Esophagus squamous epithelium (tissue), 5 donors: Measurements from ENCODE around the gene PAX3. TPM values are rescaled to one million over a fixed set of nuclear protein-coding genes. Genes with fewer than 3 reads are reported as not detected.

Experiments used
- DNase-seq: peaks from one replicate; lab custom pipeline; 2025; lab: John Stamatoyannopoulos, UW
- H3K27ac ChIP-seq, 4 donors: fragments of 200-600 bp; sonication (generic); one replicate each; pipeline ENCODE4 v1.5.1; 2016 to 2019; ENCODE audit warnings: mild to moderate bottlenecking in 1 of 4
- H3K27me3 ChIP-seq, 4 donors: fragments of 200-600 bp; sonication (generic); 1 replicate in 3 of 4; 2 replicates in 1 of 4; pipeline versions ENCODE4 v1.5.1 to v1.6.0; 2017 to 2021; ENCODE audit warnings: antibody characterized with exemption in 1 of 4
- H3K36me3 ChIP-seq, 3 donors: fragments of 200-600 bp; sonication (generic); one replicate each; pipeline ENCODE4 v1.5.1; 2016 to 2019
- H3K4me1 ChIP-seq, 3 donors: fragments of 200-600 bp; sonication (generic); one replicate each; pipeline ENCODE4 v1.5.1; 2017 to 2019
- H3K4me3 ChIP-seq, 4 donors: fragments of 200-600 bp; sonication (generic); 1 replicate in 3 of 4; 2 replicates in 1 of 4; pipeline ENCODE4 v1.5.1; 2016 to 2019; ENCODE audit warnings: mild to moderate bottlenecking in 2 of 4, moderate library complexity in 1 of 4
- H3K9me3 ChIP-seq, 3 donors: fragments of 200-600 bp; sonication (generic); one replicate each; pipeline ENCODE4 v1.5.1; 2016 to 2019
- POLR2A ChIP-seq, 4 donors: fragments of 450-650 bp; IDR thresholded peaks; one replicate each; pipeline ENCODE4 v1.6.1; 2017; ENCODE audit warnings: antibody characterized with exemption in 4 of 4, mild to moderate bottlenecking in 4 of 4, moderate library complexity in 3 of 4
- WGBS, 2 donors: methylation state at CpG; one replicate each; pipeline ENCODE4 v1.1.5; 2018; 5-methylcytosine and 5-hydroxymethylcytosine counted together
- intact Hi-C: fragments of 100-400 bp; cut with DNase I; formaldehyde crosslinking; loops from one replicate; pipeline ENCODE4 v1.15.0; 2022
- total RNA-seq, 4 donors: library from RNA; depleted of rRNA; stranded (reverse); fragments of >200 nt; gene quantifications; one replicate each; pipeline ENCODE4 v1.1.0, GENCODE V29; 2016
- TF ChIP-seq, protein P1 (sequence below), 6 experiments: fragments of 450-650 bp in 4 of 6; fragments of 200-600 bp in 2 of 6; sonication (generic) in 2 of 6; IDR thresholded peaks; one replicate each; pipeline ENCODE4 v1.5.1; 2016 to 2019; ENCODE audit warnings: antibody characterized with exemption in 6 of 6, mild to moderate bottlenecking in 4 of 6, moderate library complexity in 4 of 6
- donor health status: DM: yes; HTN: yes; CAD: no.

Gene PAX3
- total RNA-seq, 4 donors from 2014 or later, result not detected

- no peaks in the 10 kb centered on the region for H3K4me1 ChIP-seq
- H3K27ac ChIP-seq, result no peak overlapping the region
- DNase-seq, result no peak
- H3K9me3 ChIP-seq, result no peaks in the 10 kb centered on the region
- H3K4me3 ChIP-seq, result no peak overlapping the region
- no peaks in the 10 kb centered on the region for H3K36me3 ChIP-seq
- H3K27me3 ChIP-seq, result peaks cover 0 to 7% (median 0%) of the 10 kb centered on the region in 4 donors
- TF ChIP-seq POLR2A (IDR thresholded peaks at IDR 0.05), result no peak
- TF ChIP-seq, protein P1, sequence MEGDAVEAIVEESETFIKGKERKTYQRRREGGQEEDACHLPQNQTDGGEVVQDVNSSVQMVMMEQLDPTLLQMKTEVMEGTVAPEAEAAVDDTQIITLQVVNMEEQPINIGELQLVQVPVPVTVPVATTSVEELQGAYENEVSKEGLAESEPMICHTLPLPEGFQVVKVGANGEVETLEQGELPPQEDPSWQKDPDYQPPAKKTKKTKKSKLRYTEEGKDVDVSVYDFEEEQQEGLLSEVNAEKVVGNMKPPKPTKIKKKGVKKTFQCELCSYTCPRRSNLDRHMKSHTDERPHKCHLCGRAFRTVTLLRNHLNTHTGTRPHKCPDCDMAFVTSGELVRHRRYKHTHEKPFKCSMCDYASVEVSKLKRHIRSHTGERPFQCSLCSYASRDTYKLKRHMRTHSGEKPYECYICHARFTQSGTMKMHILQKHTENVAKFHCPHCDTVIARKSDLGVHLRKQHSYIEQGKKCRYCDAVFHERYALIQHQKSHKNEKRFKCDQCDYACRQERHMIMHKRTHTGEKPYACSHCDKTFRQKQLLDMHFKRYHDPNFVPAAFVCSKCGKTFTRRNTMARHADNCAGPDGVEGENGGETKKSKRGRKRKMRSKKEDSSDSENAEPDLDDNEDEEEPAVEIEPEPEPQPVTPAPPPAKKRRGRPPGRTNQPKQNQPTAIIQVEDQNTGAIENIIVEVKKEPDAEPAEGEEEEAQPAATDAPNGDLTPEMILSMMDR (IDR thresholded peaks at IDR 0.05), result no peak
- intact Hi-C loops, result no loop called here
- WGBS, 2 donors, result 61 to 63% methylated on average over 4 of the region's 4 CpGs
Measured at GRCh38 chr2:222212571-222212970, 86.2 kb downstream of the PAX3 start.

DNA sequence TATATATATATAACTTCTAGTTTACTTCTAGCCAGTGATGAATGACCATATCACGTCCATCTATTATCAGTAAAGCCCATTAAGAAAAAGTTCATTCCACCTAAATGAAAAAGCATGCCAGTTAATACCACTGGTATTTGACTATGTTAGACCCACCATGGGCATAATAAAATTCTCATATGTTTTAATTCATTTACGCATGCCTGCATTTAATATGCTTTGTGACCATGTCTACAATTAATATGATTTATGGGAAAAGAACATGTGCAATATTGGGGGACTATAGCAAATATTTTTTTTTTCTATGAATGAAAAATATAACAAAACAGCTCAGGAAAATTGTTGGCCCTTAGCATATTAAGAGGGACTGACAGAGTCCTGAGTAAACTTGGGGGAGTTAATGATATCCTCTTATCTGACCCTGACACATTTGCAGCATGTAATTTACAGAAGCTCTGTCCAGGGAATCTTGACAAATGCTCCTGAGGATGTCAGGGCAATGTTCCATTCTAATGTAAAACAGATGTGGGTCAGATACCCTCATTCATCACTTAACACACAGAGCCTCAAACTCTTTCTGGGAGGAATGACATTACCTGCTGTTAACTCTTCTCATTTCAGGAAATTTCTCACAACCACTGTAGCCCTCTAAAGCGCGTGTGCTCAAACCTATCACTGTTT, 90.6 kb downstream of the PAX3 start:
- no peaks in the 10 kb centered on the region for H3K9me3 ChIP-seq
- intact Hi-C loops, result no loop called here
- H3K27ac ChIP-seq, result no peak overlapping the region
- no peak overlapping the region for H3K4me3 ChIP-seq
- H3K4me1 ChIP-seq, result no peaks in the 10 kb centered on the region
- H3K36me3 ChIP-seq, result no peaks in the 10 kb centered on the region
- peaks cover 0 to 7% (median 0%) of the 10 kb centered on the region in 4 donors for H3K27me3 ChIP-seq
- WGBS, 2 donors, result 63 to 65% methylated on average over 4 of the region's 4 CpGs
- TF ChIP-seq, protein P1 (IDR thresholded peaks at IDR 0.05), result no peak
- TF ChIP-seq POLR2A (IDR thresholded peaks at IDR 0.05), result no peak
- no peak for DNase-seq

DNA sequence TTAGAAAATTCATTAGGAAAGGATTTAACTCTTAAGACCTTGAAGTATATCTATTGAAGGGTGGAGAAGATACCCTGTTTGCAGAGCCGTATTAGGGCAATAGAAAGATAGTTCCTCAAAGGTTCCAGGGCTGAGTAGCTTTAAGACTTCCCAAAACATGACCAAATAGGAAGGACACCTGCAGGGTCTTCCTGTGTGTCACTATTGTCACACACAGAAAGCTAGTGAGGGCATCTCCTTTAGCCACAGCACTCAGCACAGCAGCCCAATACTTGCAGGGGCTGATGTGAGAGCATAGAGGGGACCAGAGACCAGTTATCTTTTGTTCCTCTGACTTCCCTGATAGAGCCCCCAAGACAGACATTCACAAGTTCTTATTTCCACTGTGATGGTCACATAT, 93.7 kb downstream of the PAX3 start:
- Histone ChIP-seq H3K4me1 (no peaks in the 10 kb centered on the region), H3K36me3 (no peaks in the 10 kb centered on the region), H3K27ac (no peak overlapping the region), H3K27me3 (peaks cover 0 to 12% (median 0%) of the 10 kb centered on the region in 4 donors), H3K4me3 (no peak overlapping the region), H3K9me3 (no peaks in the 10 kb centered on the region)
- intact Hi-C loops, result no loop called here
- no peak for DNase-seq
- WGBS, 2 donors, result 62 to 94% methylated on average over 1 of the region's 1 CpG
- no peak for TF ChIP-seq POLR2A (IDR thresholded peaks at IDR 0.05)
- TF ChIP-seq, protein P1 (IDR thresholded peaks at IDR 0.05), result no peak

DNA sequence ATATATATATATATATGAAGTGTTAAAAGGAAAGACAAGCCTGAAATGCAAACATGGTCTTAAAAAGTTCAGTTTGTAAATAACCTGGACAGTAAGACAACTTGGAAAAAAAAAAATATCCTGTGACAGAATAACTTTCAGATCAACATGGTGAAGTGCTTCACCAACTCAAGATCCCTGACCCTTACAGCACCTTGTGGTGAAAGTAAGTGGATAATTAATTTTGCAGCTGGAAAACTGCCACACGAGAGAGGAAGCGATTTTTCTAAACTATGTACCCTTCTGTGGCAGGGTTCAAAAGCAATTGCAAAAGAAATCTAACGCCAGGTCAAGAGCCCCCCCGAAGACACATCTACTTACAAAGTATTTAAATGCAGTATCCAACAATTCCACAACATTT, 95.8 kb downstream of the PAX3 start:
- no peaks in the 10 kb centered on the region for H3K36me3 ChIP-seq
- no peaks in the 10 kb centered on the region for H3K4me1 ChIP-seq
- no peak overlapping the region for H3K27ac ChIP-seq
- no peak for DNase-seq
- WGBS, 2 donors, result 28 to 56% methylated on average over 4 of the region's 4 CpGs
- intact Hi-C loops, result no loop called here
- H3K27me3 ChIP-seq, result peaks cover 0 to 7% (median 0%) of the 10 kb centered on the region in 4 donors
- no peaks in the 10 kb centered on the region for H3K9me3 ChIP-seq
- TF ChIP-seq POLR2A (IDR thresholded peaks at IDR 0.05), result no peak
- TF ChIP-seq, protein P1 (IDR thresholded peaks at IDR 0.05), result no peak
- no peak overlapping the region for H3K4me3 ChIP-seq

- 67 to 71% methylated on average over 6 to 7 of the region's 7 CpGs for WGBS, 2 donors
- no peak for DNase-seq
- TF ChIP-seq, protein P1 (IDR thresholded peaks at IDR 0.05), result no peak
- TF ChIP-seq POLR2A (IDR thresholded peaks at IDR 0.05), result no peak
- Histone ChIP-seq H3K4me1 (no peaks in the 10 kb centered on the region), H3K36me3 (no peaks in the 10 kb centered on the region), H3K9me3 (no peaks in the 10 kb centered on the region), H3K27ac (no peak overlapping the region), H3K27me3 (no peaks in the 10 kb centered on the region), H3K4me3 (no peak overlapping the region)
- intact Hi-C loops, result no loop called here
Measured at GRCh38 chr2:222196159-222196558, 102.6 kb downstream of the PAX3 start.
